Body of pancreas (tissue), 4 donors: ENCODE measurements around the gene GTF2F2.

Experiments used
- POLR2A ChIP-seq, 3 donors: fragments of 450-650 bp; IDR thresholded peaks; one replicate each; pipeline ENCODE4 v1.6.1; 2016; ENCODE audit warnings: antibody characterized with exemption in 3 of 3, mild to moderate bottlenecking in 2 of 3
- TF ChIP-seq, protein P1 (sequence below), 7 experiments: fragments of 450-650 bp in 4 of 7; fragments of 200-600 bp in 3 of 7; sonication (generic) in 3 of 7; IDR thresholded peaks; one replicate each; pipeline ENCODE4 v1.5.1; 2016 to 2019; ENCODE audit warnings: antibody characterized with exemption in 7 of 7

DNA sequence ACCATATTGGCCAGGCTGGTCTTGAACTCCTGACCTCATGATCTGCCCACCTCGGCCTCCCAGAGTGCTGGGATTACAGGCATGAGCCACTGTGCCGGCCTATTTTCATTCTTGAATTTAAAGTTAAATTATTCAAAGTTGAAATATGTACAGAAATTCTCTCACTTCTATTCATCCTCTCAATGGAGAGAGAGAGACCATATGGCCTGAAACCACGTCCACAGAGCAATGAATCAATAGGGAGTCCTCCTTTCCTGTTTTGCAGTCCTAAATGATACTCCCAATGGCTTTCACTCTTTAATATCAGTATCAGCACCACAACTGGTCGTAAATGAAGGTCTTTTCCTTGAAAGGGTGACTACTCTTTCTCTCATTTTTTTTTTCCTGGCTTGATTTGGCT lies 111.0 kb downstream of the GTF2F2 start:
- TF ChIP-seq, protein P1, sequence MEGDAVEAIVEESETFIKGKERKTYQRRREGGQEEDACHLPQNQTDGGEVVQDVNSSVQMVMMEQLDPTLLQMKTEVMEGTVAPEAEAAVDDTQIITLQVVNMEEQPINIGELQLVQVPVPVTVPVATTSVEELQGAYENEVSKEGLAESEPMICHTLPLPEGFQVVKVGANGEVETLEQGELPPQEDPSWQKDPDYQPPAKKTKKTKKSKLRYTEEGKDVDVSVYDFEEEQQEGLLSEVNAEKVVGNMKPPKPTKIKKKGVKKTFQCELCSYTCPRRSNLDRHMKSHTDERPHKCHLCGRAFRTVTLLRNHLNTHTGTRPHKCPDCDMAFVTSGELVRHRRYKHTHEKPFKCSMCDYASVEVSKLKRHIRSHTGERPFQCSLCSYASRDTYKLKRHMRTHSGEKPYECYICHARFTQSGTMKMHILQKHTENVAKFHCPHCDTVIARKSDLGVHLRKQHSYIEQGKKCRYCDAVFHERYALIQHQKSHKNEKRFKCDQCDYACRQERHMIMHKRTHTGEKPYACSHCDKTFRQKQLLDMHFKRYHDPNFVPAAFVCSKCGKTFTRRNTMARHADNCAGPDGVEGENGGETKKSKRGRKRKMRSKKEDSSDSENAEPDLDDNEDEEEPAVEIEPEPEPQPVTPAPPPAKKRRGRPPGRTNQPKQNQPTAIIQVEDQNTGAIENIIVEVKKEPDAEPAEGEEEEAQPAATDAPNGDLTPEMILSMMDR (IDR thresholded peaks at IDR 0.05): no peak
- TF ChIP-seq POLR2A (IDR thresholded peaks at IDR 0.05): no peak
